Measurements from ENCODE around the gene SNX15.

Gene SNX15

GRCh38 chr11:65008016-65008415 lies 19.2 kb upstream of the SNX15 start:
- TF ChIP-seq TAF1 (IDR thresholded peaks at IDR 0.05; ENCODE audit: borderline replicate concordance, insufficient read depth, low read length): no peak
- no peak for TF ChIP-seq REST (IDR thresholded peaks at IDR 0.05; ENCODE audit: insufficient read depth in 1 of 2, low read depth in 2 of 2, low read length in 2 of 2)
- no peak for TF ChIP-seq FOXP2 (optimal IDR thresholded peaks at IDR 0.05; ENCODE audit: borderline replicate concordance, extremely low read depth, extremely low read length, insufficient read depth)
- no peak for TF ChIP-seq POLR2AphosphoS5 (IDR thresholded peaks at IDR 0.05; ENCODE audit: low read depth, low read length)
- no peak for TF ChIP-seq SIN3A (IDR thresholded peaks at IDR 0.05; ENCODE audit: borderline replicate concordance, insufficient read depth, low read length)

DNA sequence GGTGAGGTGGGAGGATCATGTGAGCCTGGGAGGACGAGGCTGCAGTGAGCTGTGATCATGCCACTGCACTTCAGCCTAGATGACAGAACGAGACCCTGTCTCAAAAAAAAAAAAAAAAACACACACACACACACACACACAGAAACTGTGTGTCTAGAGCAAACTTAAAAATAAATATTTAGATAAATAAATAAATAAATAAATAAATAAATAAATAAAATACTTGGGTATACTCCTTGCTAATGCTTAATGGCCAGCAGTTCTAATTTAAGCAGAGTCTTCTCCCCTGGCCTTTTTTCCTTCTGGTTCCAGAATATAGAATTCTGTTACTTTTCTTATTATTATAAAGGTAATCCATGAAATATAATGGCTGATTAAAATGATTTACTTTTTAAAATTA lies 18.4 kb upstream of the SNX15 start:
- no peak for TF ChIP-seq POLR2AphosphoS5 (IDR thresholded peaks at IDR 0.05; ENCODE audit: low read depth, low read length)
- TF ChIP-seq TAF1 (IDR thresholded peaks at IDR 0.05; ENCODE audit: borderline replicate concordance, insufficient read depth, low read length): no peak
- TF ChIP-seq REST (IDR thresholded peaks at IDR 0.05; ENCODE audit: insufficient read depth in 1 of 2, low read depth in 2 of 2, low read length in 2 of 2): no peak
- no peak for TF ChIP-seq FOXP2 (optimal IDR thresholded peaks at IDR 0.05; ENCODE audit: borderline replicate concordance, extremely low read depth, extremely low read length, insufficient read depth)
- no peak for TF ChIP-seq SIN3A (IDR thresholded peaks at IDR 0.05; ENCODE audit: borderline replicate concordance, insufficient read depth, low read length)

- no peak for TF ChIP-seq REST (IDR thresholded peaks at IDR 0.05; ENCODE audit: insufficient read depth in 1 of 2, low read depth in 2 of 2, low read length in 2 of 2)
These were observed 13.9 kb upstream of the SNX15 start for GRCh38 chr11:65013130-65013887.

- TF ChIP-seq FOXP2 (optimal IDR thresholded peaks at IDR 0.05; ENCODE audit: borderline replicate concordance, extremely low read depth, extremely low read length, insufficient read depth) (peak; percentile 77), REST (IDR thresholded peaks at IDR 0.05; ENCODE audit: insufficient read depth in 1 of 2, low read depth in 2 of 2, low read length in 2 of 2) (no peak), POLR2AphosphoS5 (IDR thresholded peaks at IDR 0.05; ENCODE audit: low read depth, low read length) (peak; percentile 61), TAF1 (IDR thresholded peaks at IDR 0.05; ENCODE audit: borderline replicate concordance, insufficient read depth, low read length) (0 out of 2 replicates have a peak, but pooled peaks have one; percentile 75)
These were observed 13.1 kb upstream of the SNX15 start, which contains the start of gene ARL2 for GRCh38 chr11:65013888-65014725. Gene ARL2 (plus strand): TSS chr11:65014160. CDS start chr11:65014208, 48 bp downstream.

Measured in PFSK-1 (cell line).